HEK293T (cell line): Measurements from ENCODE around the gene TRPM3.

Source experiments
- CTCF ChIA-PET: fragments of 350-600 bp; formaldehyde crosslinking; extraction: SDS; loops from one replicate; lab custom pipeline; 2021; ENCODE audit warnings: antibody characterized with exemption, inconsistent platforms; lab: Yijun Ruan, JAX
- POLR2A ChIA-PET: fragments of 350-600 bp; formaldehyde crosslinking; extraction: SDS; loops from one replicate; lab custom pipeline; 2020; ENCODE audit warnings: antibody characterized with exemption, inconsistent platforms; lab: Yijun Ruan, JAX
- DNase-seq: peaks from one replicate; pipeline ENCODE4 v3.0.0; 2012; ENCODE audit warnings: mixed read lengths; ENCODE audit errors: extremely low spot score
- ARNT ChIP-seq: fragments of 450-650 bp; IDR thresholded peaks from 2 replicates; pipeline ENCODE4 v1.6.1; 2017; ENCODE audit warnings: mild to moderate bottlenecking
- BHLHE40 ChIP-seq: fragments of 450-650 bp; IDR thresholded peaks from 2 replicates; pipeline ENCODE4 v1.6.1; 2016; ENCODE audit warnings: mild to moderate bottlenecking, moderate library complexity, borderline replicate concordance
- CTBP1 ChIP-seq: fragments of 450-650 bp; IDR thresholded peaks from 2 replicates; pipeline ENCODE4 v1.6.1; 2016; ENCODE audit warnings: borderline replicate concordance
- ELF4 ChIP-seq: fragments of 450-650 bp; IDR thresholded peaks from 2 replicates; pipeline ENCODE4 v1.6.1; 2017; ENCODE audit warnings: antibody characterized with exemption
- FOXA1 ChIP-seq: fragments of 450-650 bp; IDR thresholded peaks from 2 replicates; pipeline ENCODE4 v1.6.1; 2016; ENCODE audit warnings: mild to moderate bottlenecking
- FOXK2 ChIP-seq: fragments of 450-650 bp; IDR thresholded peaks from 2 replicates; pipeline ENCODE4 v1.6.1; 2016; ENCODE audit warnings: mild to moderate bottlenecking
- FOXM1 ChIP-seq: fragments of 450-650 bp; IDR thresholded peaks from 2 replicates; pipeline ENCODE4 v1.6.1; 2017; ENCODE audit warnings: mild to moderate bottlenecking, borderline replicate concordance
- HDGF ChIP-seq: fragments of 450-650 bp; IDR thresholded peaks from 2 replicates; pipeline ENCODE4 v1.6.1; 2017; ENCODE audit warnings: antibody characterized with exemption, borderline replicate concordance
- L3MBTL2 ChIP-seq: fragments of 450-650 bp; conservative IDR thresholded peaks from 2 replicates; pipeline ENCODE4 v1.6.1; 2016; ENCODE audit warnings: mild to moderate bottlenecking
- LEF1 ChIP-seq: fragments of 450-650 bp; IDR thresholded peaks from 2 replicates; pipeline ENCODE4 v1.6.1; 2017; ENCODE audit warnings: mild to moderate bottlenecking, borderline replicate concordance
- NFRKB ChIP-seq: fragments of 450-650 bp; IDR thresholded peaks from 2 replicates; pipeline ENCODE4 v1.6.1; 2016; ENCODE audit warnings: mild to moderate bottlenecking, moderate library complexity
- SP1 ChIP-seq: fragments of 450-650 bp; IDR thresholded peaks from 2 replicates; pipeline ENCODE4 v1.6.1; 2017
- SUZ12 ChIP-seq: fragments of 450-650 bp; IDR thresholded peaks from 2 replicates; pipeline ENCODE4 v1.6.1; 2016; ENCODE audit warnings: mild to moderate bottlenecking
- TARDBP ChIP-seq: fragments of 450-650 bp; IDR thresholded peaks from 2 replicates; pipeline ENCODE4 v1.6.1; 2016
- ZNF384 ChIP-seq: fragments of 450-650 bp; IDR thresholded peaks from 2 replicates; pipeline ENCODE4 v1.6.1; 2016
- TF ChIP-seq, protein P1 (sequence below): fragments of 450-650 bp; IDR thresholded peaks from 2 replicates; pipeline ENCODE4 v1.6.1; 2016

TRPM3 gene

DNA sequence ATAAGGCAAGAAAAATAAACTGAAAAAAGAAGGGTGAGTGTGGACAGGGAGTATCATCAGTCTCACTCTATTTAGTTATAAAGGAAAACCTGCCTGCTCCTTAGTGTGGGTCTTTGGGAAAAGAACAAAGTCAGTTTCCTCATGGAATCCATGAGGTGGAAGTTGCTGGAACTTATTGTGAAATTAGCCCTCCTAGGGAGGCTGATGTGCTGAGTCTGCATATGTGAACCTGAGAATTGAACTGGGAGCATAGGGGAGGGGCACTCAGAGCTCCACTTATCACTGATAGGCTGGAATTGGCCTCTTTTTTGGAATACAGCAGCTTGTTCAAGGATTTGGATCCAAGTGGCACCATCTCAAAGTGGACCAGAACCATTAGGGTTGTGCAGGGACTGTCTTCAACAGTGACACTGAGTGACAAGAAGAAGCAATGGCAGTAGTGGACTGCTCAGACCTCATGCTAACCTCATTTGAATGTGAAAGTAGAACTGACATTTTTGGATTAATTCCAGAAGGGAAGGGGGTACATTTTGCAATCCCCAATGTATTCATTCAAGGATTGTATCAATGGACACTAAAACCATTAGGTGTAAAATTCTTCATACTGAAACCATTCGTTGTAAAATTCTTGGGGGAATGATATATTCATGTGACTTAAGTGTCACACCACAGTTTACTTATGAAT, 603.4 kb downstream of the TRPM3 start:
- ChIA-PET CTCF (interaction anchor here (0.5 kb wide), 1 partner anchor 125 kb away, joined by 3 read pairs; no protein-coding TSS in a partner anchor), POLR2A (no interaction called here)
- TF ChIP-seq ELF4 (no peak), LEF1 (no peak), FOXM1 (no peak), CTBP1 (no peak), FOXK2 (no peak), NFRKB (no peak), BHLHE40 (no peak), ARNT (no peak), HDGF (no peak), ZNF384 (no peak), FOXA1 (no peak), SUZ12 (no peak), SP1 (no peak)
- TF ChIP-seq, protein P1, sequence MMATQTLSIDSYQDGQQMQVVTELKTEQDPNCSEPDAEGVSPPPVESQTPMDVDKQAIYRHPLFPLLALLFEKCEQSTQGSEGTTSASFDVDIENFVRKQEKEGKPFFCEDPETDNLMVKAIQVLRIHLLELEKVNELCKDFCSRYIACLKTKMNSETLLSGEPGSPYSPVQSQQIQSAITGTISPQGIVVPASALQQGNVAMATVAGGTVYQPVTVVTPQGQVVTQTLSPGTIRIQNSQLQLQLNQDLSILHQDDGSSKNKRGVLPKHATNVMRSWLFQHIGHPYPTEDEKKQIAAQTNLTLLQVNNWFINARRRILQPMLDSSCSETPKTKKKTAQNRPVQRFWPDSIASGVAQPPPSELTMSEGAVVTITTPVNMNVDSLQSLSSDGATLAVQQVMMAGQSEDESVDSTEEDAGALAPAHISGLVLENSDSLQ, result no peak
- no peak for DNase-seq

DNA sequence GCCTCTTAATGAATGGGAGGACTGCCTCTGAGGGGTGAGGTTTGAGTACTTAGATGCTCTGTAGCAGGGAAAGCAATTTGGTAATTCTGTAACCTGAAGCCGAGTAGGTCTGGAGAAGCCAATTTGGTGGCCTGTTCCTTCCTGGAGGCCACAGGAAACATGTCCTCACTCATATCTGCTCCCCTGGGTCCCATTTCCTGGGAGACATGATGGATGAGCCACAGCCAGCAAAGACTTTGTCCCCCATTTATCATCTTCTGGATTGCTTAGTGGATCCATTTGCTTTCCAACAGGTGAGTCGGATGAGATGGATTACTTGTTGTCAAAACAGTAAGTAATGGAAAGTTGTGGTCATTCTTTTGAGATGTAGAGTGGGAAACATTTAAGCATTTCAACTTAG, 607.1 kb downstream of the TRPM3 start:
- POLR2A ChIA-PET, result no interaction called here

DNA sequence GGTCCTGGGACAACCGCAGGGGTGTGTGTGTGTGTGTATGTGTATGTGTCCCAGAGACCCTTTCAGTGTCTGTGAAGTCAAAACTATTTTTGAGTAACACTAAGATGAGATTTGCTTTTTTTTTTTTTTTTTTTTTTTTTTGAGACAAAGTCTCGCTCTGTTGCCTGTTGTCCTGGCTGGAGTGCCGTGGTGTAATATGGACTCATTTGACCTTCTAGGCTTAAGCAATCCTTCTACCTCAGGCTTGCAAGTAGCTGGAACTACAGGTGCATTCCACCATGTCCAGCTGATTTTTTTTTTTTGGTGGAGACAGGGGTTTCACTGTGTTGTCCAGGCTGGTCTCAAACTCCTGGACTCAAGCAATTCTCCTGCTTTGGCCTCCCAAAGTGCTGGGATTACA, 609.6 kb downstream of the TRPM3 start:
- DNase-seq, result no peak
- ChIA-PET POLR2A (no interaction called here), CTCF (interaction anchor here (0.7 kb wide), 1 partner anchor 318 kb away, joined by 3 read pairs; no protein-coding TSS in a partner anchor)
- TF ChIP-seq CTBP1, result no peak

More for the DNA sequence above, 607.1 kb downstream of the TRPM3 start:
- DNase-seq, result no peak
- TF ChIP-seq ARNT (no peak), FOXA1 (no peak)
- CTCF ChIA-PET, result no interaction called here

DNA sequence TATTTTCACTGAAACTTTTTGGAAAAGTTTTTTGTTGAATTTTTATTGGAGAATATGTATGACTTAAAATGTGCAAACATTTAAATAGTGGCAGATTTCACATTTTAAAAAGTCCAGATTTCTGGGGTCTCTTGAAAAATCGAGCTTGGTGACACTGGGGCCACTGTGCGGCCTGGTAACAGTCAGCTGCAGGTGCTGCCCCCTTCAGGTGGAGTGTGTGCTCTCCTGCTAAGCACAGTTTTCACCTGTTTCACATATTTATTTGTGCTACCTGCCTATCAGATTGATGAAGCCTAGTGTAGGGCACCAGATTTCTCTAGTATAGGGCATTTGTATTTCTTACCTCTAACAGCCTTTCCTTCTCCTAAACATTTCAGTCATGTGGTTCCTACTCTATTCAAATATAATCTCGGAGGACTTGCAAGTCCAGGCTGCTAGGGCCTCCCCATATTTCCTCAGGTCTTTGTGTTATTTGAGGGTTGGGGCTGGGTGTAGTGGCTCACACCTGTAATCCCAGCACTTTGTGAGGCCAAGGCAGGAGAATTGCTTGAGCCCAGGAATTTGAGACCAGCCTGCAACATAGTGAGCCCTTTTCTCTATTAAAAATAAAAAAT, 611.2 kb downstream of the TRPM3 start:
- CTCF ChIA-PET, result interaction anchor here (0.8 kb wide), 1 partner anchor 10 kb away, joined by 4 read pairs; no protein-coding TSS in a partner anchor
- peak; percentile 51 for DNase-seq
- POLR2A ChIA-PET, result no interaction called here
- TF ChIP-seq CTBP1 (no peak), ARNT (no peak), L3MBTL2 (no peak), ZNF384 (no peak), NFRKB (no peak), HDGF (no peak), FOXM1 (no peak), TARDBP (no peak)
- TF ChIP-seq, protein P1, result no peak

DNA sequence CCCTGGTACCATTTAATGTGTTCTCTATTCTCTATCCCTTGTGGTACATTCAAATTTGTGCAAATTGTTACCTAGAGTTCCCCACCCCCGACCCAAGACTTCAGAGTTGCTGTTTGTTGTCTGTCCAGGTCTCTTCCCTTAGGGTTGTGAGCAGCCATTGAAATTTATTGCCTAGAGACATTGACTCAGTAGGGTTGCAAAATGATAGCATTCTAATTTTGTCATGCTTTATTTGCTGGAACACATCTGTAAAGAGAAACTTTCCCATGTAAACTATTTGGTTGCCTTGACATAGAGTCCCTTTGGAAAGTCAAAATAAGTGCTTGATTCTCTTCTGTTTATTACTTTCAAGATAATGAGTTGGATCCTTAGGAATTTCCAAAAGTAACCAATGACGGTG, 615.3 kb downstream of the TRPM3 start:
- TF ChIP-seq FOXM1, result no peak
- TF ChIP-seq SP1, result no peak
- no peak for TF ChIP-seq HDGF
- no peak for TF ChIP-seq LEF1
- no peak for TF ChIP-seq BHLHE40
- TF ChIP-seq FOXK2, result no peak
- ChIA-PET CTCF (no interaction called here), POLR2A (no interaction called here)
- DNase-seq, result no peak

DNA sequence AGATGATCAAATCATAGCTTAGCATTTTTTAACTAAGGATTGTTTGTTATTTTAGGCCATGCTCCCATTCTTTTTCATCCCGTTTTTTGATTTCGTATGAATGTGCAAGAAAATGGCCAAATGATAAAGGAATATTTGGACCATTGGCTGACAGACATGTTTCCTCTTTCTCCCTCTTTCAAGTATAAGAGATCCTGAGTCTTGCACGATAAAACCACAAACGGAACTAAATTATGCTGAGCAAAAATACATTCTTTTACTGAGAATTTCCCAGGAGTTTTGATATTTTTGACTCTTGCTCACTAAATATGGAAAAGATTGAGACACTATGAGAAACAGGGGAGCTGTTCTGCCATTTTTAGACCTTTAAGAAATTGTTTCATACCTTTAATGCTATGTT, 616.6 kb downstream of the TRPM3 start:
- CTCF ChIA-PET, result interaction anchor here (0.6 to 0.7 kb wide), 3 partner anchors 13 to 137 kb away, joined by 3 to 5 read pairs (median 4); no protein-coding TSS in a partner anchor

DNA sequence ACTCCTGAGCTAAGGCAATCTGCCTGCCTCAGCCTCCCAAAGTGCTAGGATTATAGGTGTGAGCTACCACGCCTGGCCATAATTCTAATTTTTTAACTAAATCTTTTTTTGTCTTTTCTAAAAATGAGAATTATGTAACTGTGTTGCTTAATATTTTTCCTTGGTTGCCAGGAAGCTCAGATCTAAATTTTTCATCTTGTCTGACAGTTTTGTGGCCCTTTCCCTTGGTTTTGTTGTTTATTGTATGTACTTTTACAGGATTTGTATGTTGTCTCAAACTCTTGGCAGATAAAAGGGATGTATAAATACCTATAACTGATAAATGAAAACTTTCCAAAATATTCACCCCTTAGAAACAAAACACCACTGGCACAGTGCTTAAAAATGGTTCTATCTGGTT, 618.7 kb downstream of the TRPM3 start:
- CTCF ChIA-PET, result no interaction called here
- POLR2A ChIA-PET, result no interaction called here
- TF ChIP-seq HDGF, result no peak
- TF ChIP-seq FOXA1, result no peak
- TF ChIP-seq SP1, result no peak
- no peak for TF ChIP-seq ELF4
- TF ChIP-seq L3MBTL2, result no peak
- TF ChIP-seq SUZ12, result no peak

More for the DNA sequence above, 616.6 kb downstream of the TRPM3 start:
- DNase-seq, result no peak
- TF ChIP-seq NFRKB, result no peak
- no peak for TF ChIP-seq FOXA1
- no peak for TF ChIP-seq L3MBTL2
- no peak for TF ChIP-seq ZNF384
- no peak for TF ChIP-seq SP1
- no peak for TF ChIP-seq ARNT
- no peak for TF ChIP-seq TARDBP
- POLR2A ChIA-PET, result no interaction called here

More for the DNA sequence above, 618.7 kb downstream of the TRPM3 start:
- no peak for DNase-seq
